Ascending aorta (tissue), 2 donors: ENCODE results near the gene CFHR5. TPM values are rescaled to one million over a fixed set of nuclear protein-coding genes. Genes with fewer than 3 reads are reported as not detected.

ENCODE experiments used
- DNase-seq, 2 donors: peaks; one replicate each; pipeline ENCODE4 v3.0.0-alpha.2; 2019; ENCODE audit warnings: low spot score in 2 of 2
- H3K27ac ChIP-seq, 2 donors: fragments of 200-600 bp; sonication (generic); one replicate each; pipeline ENCODE4 v1.5.1; 2016 to 2017; ENCODE audit warnings: mild to moderate bottlenecking in 1 of 2
- H3K27me3 ChIP-seq: fragments of 200-600 bp; sonication (generic); one replicate; pipeline ENCODE4 v1.5.1; 2017
- H3K36me3 ChIP-seq, 2 donors: fragments of 200-600 bp; sonication (generic); one replicate each; pipeline ENCODE4 v1.5.1; 2016
- H3K4me1 ChIP-seq, 2 donors: fragments of 200-600 bp; sonication (generic); one replicate each; pipeline ENCODE4 v1.5.1; 2016 to 2017; ENCODE audit warnings: mild to moderate bottlenecking in 1 of 2
- H3K4me3 ChIP-seq, 2 donors: fragments of 200-600 bp; sonication (generic); one replicate each; pipeline ENCODE4 v1.5.1; 2016 to 2017; ENCODE audit warnings: mild to moderate bottlenecking in 1 of 2
- H3K9me3 ChIP-seq, 2 donors: fragments of 200-600 bp; sonication (generic); one replicate each; pipeline ENCODE4 v1.5.1; 2016
- CTCF ChIP-seq, 3 experiments: fragments of 200-600 bp in 2 of 3; fragments of 450-650 bp in 1 of 3; sonication (generic) in 2 of 3; IDR thresholded peaks; one replicate each; pipeline ENCODE4 v1.5.1; 2016 to 2019; ENCODE audit warnings: antibody characterized with exemption in 3 of 3, mild to moderate bottlenecking in 1 of 3, moderate library complexity in 1 of 3
- intact Hi-C: fragments of 100-400 bp; cut with DNase I; formaldehyde crosslinking; loops from one replicate; pipeline ENCODE4 v1.15.1; 2023
- total RNA-seq: library from RNA; depleted of rRNA; stranded (reverse); fragments of >200 nt; gene quantifications from one replicate; pipeline ENCODE4 v1.1.0, GENCODE V29; 2016

Gene CFHR5
- total RNA-seq, 1 donor from 2014 or later, result not detected

GRCh38 chr1:196993916-196994315 lies 16.6 kb downstream of the CFHR5 start:
- Histone ChIP-seq H3K4me1 (no peaks in the 10 kb centered on the region), H3K4me3 (no peak overlapping the region), H3K27ac (no peak overlapping the region), H3K27me3 (no peaks in the 10 kb centered on the region), H3K36me3 (no peaks in the 10 kb centered on the region), H3K9me3 (no peaks in the 10 kb centered on the region)
- DNase-seq, result no peak
- intact Hi-C loops, result no loop called here
- no peak for TF ChIP-seq CTCF (IDR thresholded peaks at IDR 0.05)

- TF ChIP-seq CTCF (IDR thresholded peaks at IDR 0.05), result no peak
- H3K4me3 ChIP-seq, result no peak overlapping the region
- no peaks in the 10 kb centered on the region for H3K4me1 ChIP-seq
- no peaks in the 10 kb centered on the region for H3K9me3 ChIP-seq
- DNase-seq, result no peak
- no peaks in the 10 kb centered on the region for H3K27me3 ChIP-seq
- no peaks in the 10 kb centered on the region for H3K36me3 ChIP-seq
- no peak overlapping the region for H3K27ac ChIP-seq
- intact Hi-C loops, result no loop called here
Observed at GRCh38 chr1:196997423-196997822, 20.1 kb downstream of the CFHR5 start.

- H3K9me3 ChIP-seq, result no peaks in the 10 kb centered on the region
- no peak for TF ChIP-seq CTCF (IDR thresholded peaks at IDR 0.05)
- H3K27ac ChIP-seq, result no peak overlapping the region
- intact Hi-C loops, result no loop called here
- H3K4me3 ChIP-seq, result no peak overlapping the region
- DNase-seq, result no peak
- no peaks in the 10 kb centered on the region for H3K27me3 ChIP-seq
- H3K36me3 ChIP-seq, result no peaks in the 10 kb centered on the region
- H3K4me1 ChIP-seq, result no peaks in the 10 kb centered on the region
Observed at GRCh38 chr1:197001828-197002227, 24.5 kb downstream of the CFHR5 start.

GRCh38 chr1:197003132-197003531 lies 25.8 kb downstream of the CFHR5 start:
- DNase-seq, result no peak
- Histone ChIP-seq H3K27ac (no peak overlapping the region), H3K36me3 (no peaks in the 10 kb centered on the region), H3K27me3 (no peaks in the 10 kb centered on the region), H3K4me3 (no peak overlapping the region), H3K4me1 (no peaks in the 10 kb centered on the region), H3K9me3 (no peaks in the 10 kb centered on the region)
- intact Hi-C loops, result no loop called here
- no peak for TF ChIP-seq CTCF (IDR thresholded peaks at IDR 0.05)

- no peaks in the 10 kb centered on the region for H3K36me3 ChIP-seq
- H3K9me3 ChIP-seq, result no peaks in the 10 kb centered on the region
- no peak for TF ChIP-seq CTCF (IDR thresholded peaks at IDR 0.05)
- no peak for DNase-seq
- no peaks in the 10 kb centered on the region for H3K27me3 ChIP-seq
- H3K27ac ChIP-seq, result no peak overlapping the region
- intact Hi-C loops, result no loop called here
- H3K4me1 ChIP-seq, result no peaks in the 10 kb centered on the region
- no peak overlapping the region for H3K4me3 ChIP-seq
Observed at GRCh38 chr1:197008861-197009260, 31.5 kb downstream of the CFHR5 start.

GRCh38 chr1:197011614-197012013 lies 34.3 kb downstream of the CFHR5 start:
- Histone ChIP-seq H3K27me3 (no peaks in the 10 kb centered on the region), H3K4me3 (no peak overlapping the region), H3K9me3 (no peaks in the 10 kb centered on the region), H3K36me3 (no peaks in the 10 kb centered on the region), H3K4me1 (no peaks in the 10 kb centered on the region), H3K27ac (no peak overlapping the region)
- intact Hi-C loops, result no loop called here
- no peak for DNase-seq
- no peak for TF ChIP-seq CTCF (IDR thresholded peaks at IDR 0.05)
